ENCODE results near the gene NAV3. TPM values are rescaled to one million over a fixed set of nuclear protein-coding genes. Genes with fewer than 3 reads are reported as not detected.

NAV3 gene
- total RNA-seq, 1 donor from 2014 or later = 11.4 TPM

- H3K79me2 ChIP-seq (ENCODE audit: low read depth) = no peaks in the 10 kb centered on the region
- no peaks in the 10 kb centered on the region for H3F3A ChIP-seq (ENCODE audit: low read depth)
- no peak overlapping the region for H2AFZ ChIP-seq (replicated peaks)
- H3K27ac ChIP-seq = no peak overlapping the region
- H3K9me3 ChIP-seq (ENCODE audit: low read depth) = no peaks in the 10 kb centered on the region
- Mint-ChIP-seq H3K4me1 (peaks cover 2% of the 10 kb centered on the region), H3K36me3 (peaks cover 1% of the 10 kb centered on the region), H3K9me3 (no peaks in the 10 kb centered on the region), H3K27ac (no peak overlapping the region), H3K4me3 (no peak overlapping the region), H3K27me3 (ENCODE audit: insufficient read depth, low read depth) (no peaks in the 10 kb centered on the region)
- no peak overlapping the region for H3K4me2 ChIP-seq
- no peak overlapping the region for H3K9ac ChIP-seq
- H3K36me3 ChIP-seq = no peaks in the 10 kb centered on the region
- no peaks in the 10 kb centered on the region for H4K20me1 ChIP-seq (ENCODE audit: low read depth)
- no peak for DNase-seq (ENCODE audit: low spot score)
- H3K4me3 ChIP-seq = no peak overlapping the region
- TF ChIP-seq EZH2 (IDR thresholded peaks at IDR 0.05) (no peak), EZH2phosphoT487 (IDR thresholded peaks at IDR 0.05) (no peak), CTCF (IDR thresholded peaks at IDR 0.05) (no peak)
- no peaks in the 10 kb centered on the region for H3K4me1 ChIP-seq
- H3K27me3 ChIP-seq = no peaks in the 10 kb centered on the region
Measured at GRCh38 chr12:78143717-78144116, 313.0 kb downstream of the NAV3 start.

GRCh38 chr12:78145398-78145797, 314.7 kb downstream of the NAV3 start:
- TF ChIP-seq EZH2 (IDR thresholded peaks at IDR 0.05) (no peak), EZH2phosphoT487 (IDR thresholded peaks at IDR 0.05) (no peak), CTCF (IDR thresholded peaks at IDR 0.05) (no peak)
- no peak overlapping the region for H3K27ac Mint-ChIP-seq

GRCh38 chr12:78146365-78146772, 315.7 kb downstream of the NAV3 start:
- Histone ChIP-seq H3K36me3 (no peaks in the 10 kb centered on the region), H3K4me1 (no peaks in the 10 kb centered on the region), H3K9me3 (ENCODE audit: low read depth) (no peaks in the 10 kb centered on the region), H3K4me2 (no peak overlapping the region), H3K27ac (no peak overlapping the region), H3K9ac (no peak overlapping the region), H3F3A (ENCODE audit: low read depth) (no peaks in the 10 kb centered on the region), H2AFZ (replicated peaks) (no peak overlapping the region), H4K20me1 (ENCODE audit: low read depth) (no peaks in the 10 kb centered on the region), H3K79me2 (ENCODE audit: low read depth) (no peaks in the 10 kb centered on the region), H3K4me3 (no peak overlapping the region), H3K27me3 (no peaks in the 10 kb centered on the region)
- TF ChIP-seq EZH2phosphoT487 (IDR thresholded peaks at IDR 0.05) = no peak
- TF ChIP-seq CTCF (IDR thresholded peaks at IDR 0.05) = peak; percentile 89
- DNase-seq (ENCODE audit: low spot score) = peak; percentile 50
- Mint-ChIP-seq H3K36me3 (no peaks in the 10 kb centered on the region), H3K4me1 (peaks cover 2% of the 10 kb centered on the region), H3K27me3 (ENCODE audit: insufficient read depth, low read depth) (no peaks in the 10 kb centered on the region), H3K4me3 (no peak overlapping the region), H3K9me3 (no peaks in the 10 kb centered on the region), H3K27ac (no peak overlapping the region)

More at GRCh38 chr12:78145398-78145797, 314.7 kb downstream of the NAV3 start:
- Mint-ChIP-seq H3K9me3 (no peaks in the 10 kb centered on the region), H3K4me1 (peaks cover 2% of the 10 kb centered on the region), H3K36me3 (no peaks in the 10 kb centered on the region), H3K4me3 (no peak overlapping the region), H3K27me3 (ENCODE audit: insufficient read depth, low read depth) (no peaks in the 10 kb centered on the region)
- H3K27ac ChIP-seq = no peak overlapping the region
- H3K9ac ChIP-seq = no peak overlapping the region
- H3K4me2 ChIP-seq = no peak overlapping the region
- no peaks in the 10 kb centered on the region for H3K9me3 ChIP-seq (ENCODE audit: low read depth)
- H3F3A ChIP-seq (ENCODE audit: low read depth) = no peaks in the 10 kb centered on the region
- DNase-seq (ENCODE audit: low spot score) = no peak
- H4K20me1 ChIP-seq (ENCODE audit: low read depth) = no peaks in the 10 kb centered on the region
- H3K36me3 ChIP-seq = no peaks in the 10 kb centered on the region
- H3K27me3 ChIP-seq = no peaks in the 10 kb centered on the region
- H3K4me1 ChIP-seq = no peaks in the 10 kb centered on the region
- H2AFZ ChIP-seq (replicated peaks) = no peak overlapping the region
- H3K79me2 ChIP-seq (ENCODE audit: low read depth) = no peaks in the 10 kb centered on the region
- H3K4me3 ChIP-seq = no peak overlapping the region

Measured in neural progenitor cell (in vitro differentiated cells).